Measurements from ENCODE around the gene PTPRF.
"Not testable (repeated sequence)": the region's sequence is repeated elsewhere in the genome, so short reads cannot be mapped to it uniquely, and the experiment has no call there.

PTPRF gene

GRCh38 chr1:43639976-43640794, 109.5 kb downstream of the PTPRF start:
- DNase-seq: no peak

GRCh38 chr1:43644558-43644957, 113.9 kb downstream of the PTPRF start:
- DNase-seq: no peak

GRCh38 chr1:43645461-43645860, 114.8 kb downstream of the PTPRF start:
- DNase-seq: no peak

DNA sequence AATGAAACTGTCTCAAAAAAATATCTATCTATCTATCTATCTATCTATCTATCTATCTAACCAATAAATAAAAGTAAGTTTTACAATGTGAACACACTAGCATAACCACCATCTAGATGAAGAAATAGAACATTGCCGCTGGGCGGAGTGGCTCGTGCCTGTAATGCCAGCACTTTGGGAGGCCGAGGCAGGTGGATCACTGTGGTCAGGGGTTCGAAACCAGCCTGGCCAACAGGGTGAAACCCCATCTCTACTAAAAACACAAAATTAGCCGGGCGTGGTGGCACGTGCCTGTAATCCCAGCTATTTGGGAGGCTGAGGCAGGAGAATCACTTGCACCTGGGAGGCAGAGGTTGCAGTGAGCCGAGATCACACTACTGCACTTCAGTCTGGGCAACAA, 116.6 kb downstream of the PTPRF start:
- DNase-seq: not testable (repeated sequence)

DNA sequence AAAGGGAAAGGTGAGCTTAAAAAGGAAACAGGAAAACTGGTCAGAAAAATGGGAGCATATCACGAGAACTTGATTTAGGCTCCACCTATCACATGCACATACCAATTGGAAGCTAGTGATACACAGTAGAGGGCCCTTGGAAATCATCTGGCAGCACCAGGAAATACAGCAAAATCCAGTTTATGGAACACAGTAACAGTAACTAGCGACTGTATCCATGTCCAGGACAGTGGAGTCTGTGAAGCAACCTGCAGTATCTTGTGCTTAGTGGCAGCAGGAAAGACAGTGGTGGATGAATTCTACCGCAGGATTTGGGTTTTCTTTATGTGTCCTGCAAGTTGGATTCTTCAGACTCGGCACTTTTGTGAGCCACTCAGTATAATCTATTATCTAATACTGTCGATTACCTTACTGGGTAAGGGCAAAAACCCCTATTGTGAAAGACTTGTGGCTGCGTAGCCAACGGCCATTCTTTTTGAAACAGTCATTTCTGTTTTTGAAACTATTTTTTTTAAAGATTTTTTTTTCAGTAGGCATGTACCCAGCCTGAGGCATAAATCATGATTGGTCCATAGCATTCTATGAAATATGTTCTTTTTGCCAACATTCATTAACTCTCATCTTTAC, 117.7 kb downstream of the PTPRF start:
- no peak for DNase-seq

DNA sequence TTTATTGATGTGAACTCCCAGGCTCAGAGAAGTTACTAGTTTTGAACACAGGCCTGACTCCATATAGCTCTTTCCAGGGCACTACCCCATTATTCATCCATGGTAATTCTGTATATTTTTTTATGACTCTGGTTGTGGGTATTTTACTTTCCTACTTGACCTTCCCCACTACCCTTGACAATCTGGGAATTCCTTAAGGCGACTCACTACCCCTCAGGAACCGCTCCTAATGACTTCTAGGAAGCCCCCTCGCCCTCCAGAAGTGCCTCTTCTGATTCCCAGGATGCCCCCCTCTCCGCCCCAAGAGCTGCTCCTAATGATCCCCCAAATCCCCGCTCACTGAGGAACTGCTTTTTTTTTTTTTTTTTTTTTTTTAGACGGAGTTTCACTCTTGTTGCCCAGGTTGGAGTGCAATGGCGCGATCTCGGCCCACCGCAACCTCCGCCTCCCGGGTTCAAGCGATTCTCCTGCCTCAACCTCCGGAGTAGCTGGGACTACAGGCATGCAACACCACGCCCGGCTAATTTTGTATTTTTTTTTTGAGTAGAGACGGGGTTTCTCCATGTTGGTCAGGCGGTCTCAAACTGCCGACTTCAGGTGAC, 118.3 kb downstream of the PTPRF start:
- no peak for DNase-seq

GRCh38 chr1:43650310-43651085, 119.8 kb downstream of the PTPRF start:
- peak; percentile 85 to 92 (median 86) for DNase-seq

DNA sequence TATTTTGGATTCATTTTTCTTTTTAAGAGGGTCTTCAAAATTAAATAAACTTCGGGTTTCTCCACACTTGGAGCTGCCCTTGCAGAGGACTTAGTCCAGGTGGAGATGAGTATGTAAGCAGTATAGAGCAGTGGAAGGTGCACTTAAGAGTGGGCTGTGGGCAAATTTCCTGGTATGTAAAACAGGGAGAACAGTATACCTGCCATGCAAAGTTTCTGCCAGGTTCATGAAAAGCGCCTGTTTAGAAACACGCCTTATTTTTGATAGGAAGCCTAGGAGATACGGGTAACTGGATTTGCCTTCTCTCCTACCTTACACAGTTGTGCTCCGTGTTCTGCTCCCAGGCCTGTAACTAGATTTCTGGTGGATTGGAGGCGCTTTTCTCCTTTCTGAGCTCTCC, 120.5 kb downstream of the PTPRF start:
- no peak for DNase-seq

DNA sequence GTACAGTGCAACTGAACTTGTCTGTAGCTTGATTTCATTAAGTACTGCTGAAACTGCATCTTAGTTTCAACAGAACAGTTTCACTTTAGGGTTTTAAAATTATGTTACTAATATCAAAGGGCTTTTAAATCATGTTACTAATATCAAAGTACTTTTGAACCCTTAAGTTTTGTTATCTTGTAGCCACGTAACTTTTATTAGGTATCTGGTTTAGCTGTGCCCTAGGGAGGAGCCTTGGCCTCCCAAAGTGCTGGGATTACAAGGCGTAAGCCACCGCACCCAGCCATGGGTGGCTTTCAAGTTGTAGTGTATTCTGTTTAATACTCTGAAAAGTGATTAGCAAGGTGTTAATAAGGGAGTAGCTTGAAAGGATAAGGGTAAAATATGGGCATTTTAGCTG, 121.2 kb downstream of the PTPRF start:
- no peak for DNase-seq

- no peak for DNase-seq
These were observed 122.7 kb downstream of the PTPRF start for GRCh38 chr1:43653339-43653738.

DNA sequence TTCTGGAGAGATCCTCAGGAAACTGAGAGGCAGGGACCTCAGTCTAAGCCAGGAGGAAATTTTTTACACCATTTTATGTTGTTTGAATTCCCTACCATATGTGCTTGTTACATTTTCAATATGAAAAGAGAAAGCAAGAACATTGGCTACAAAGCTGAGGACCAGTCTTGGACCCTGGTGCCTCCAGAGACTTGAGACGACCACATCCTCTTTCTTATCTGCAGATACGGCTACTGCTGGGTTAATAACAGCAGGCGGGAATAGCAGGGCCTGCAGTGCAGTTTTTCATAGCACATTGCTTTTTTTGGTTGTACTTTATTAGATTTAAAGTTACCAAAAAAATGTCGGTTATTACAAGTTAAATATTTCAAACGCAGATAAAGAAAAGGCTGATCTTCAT, 123.2 kb downstream of the PTPRF start:
- DNase-seq: no peak

GRCh38 chr1:43655953-43656352, 125.3 kb downstream of the PTPRF start:
- no peak for DNase-seq

GRCh38 chr1:43659212-43660166, 128.8 kb downstream of the PTPRF start:
- no peak for DNase-seq

GRCh38 chr1:43660355-43660754, 129.7 kb downstream of the PTPRF start:
- DNase-seq: no peak

GRCh38 chr1:43664369-43664768, 133.7 kb downstream of the PTPRF start:
- DNase-seq: no peak

DNA sequence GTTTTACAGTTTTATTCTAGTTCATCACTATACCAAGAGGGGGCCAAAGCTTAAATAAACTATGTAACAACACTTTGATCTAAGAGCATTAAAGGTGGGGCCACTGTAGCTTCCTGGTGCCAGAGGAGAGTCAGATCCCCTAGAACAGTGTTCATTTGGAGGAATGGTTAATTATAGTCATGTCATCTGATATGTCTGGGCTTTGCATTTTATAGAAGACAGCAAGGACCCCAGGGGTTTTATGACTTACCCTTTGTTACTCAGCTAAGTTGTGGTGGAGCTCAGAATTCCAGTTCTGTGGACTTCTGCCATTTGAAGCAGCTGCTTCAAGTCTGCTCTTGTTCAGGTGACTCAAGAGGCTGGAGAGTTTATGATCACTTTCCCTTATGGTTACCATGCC, 135.9 kb downstream of the PTPRF start:
- DNase-seq: no peak

GRCh38 chr1:43668956-43669355, 138.3 kb downstream of the PTPRF start:
- no peak for DNase-seq

DNA sequence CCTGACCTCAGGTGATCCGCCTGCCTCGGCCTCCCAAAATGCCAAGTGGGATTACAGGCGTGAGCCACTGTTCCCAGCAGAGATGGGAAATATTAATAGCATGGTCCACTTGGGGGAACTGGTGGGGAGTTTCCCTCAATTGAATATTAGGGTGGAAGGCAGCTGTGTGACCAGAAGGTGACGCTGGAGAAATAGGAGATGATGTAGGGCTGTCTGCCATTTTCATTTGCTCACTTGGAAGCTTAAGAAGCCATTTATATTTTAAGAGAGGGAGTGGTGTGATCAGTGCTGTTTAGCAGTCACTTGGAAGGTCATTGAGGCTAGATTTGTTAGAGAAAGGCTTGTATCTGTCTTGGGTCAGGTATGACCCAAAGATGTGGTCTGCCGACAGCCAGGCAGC, 139.2 kb downstream of the PTPRF start:
- DNase-seq: no peak

DNA sequence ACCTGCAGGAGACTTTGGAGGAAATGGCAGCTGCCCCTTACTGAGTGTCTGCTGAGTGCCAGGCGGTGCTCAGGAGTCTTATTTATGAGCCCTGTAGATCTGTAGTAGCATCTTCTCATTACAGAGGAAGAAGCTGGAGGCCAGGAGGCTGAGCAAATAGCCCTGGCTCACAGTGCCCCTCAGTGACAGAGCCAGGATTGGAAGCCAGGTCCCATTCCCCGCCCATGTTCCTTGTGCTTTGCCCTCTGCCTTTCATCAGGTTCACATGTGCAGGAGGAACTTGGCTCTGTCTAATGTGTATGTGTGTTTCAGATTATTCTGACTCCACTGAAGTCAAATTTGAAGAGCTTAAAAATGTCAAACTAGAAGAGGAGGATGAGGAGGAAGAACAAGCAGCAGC, 140.5 kb downstream of the PTPRF start:
- no peak for DNase-seq

DNA sequence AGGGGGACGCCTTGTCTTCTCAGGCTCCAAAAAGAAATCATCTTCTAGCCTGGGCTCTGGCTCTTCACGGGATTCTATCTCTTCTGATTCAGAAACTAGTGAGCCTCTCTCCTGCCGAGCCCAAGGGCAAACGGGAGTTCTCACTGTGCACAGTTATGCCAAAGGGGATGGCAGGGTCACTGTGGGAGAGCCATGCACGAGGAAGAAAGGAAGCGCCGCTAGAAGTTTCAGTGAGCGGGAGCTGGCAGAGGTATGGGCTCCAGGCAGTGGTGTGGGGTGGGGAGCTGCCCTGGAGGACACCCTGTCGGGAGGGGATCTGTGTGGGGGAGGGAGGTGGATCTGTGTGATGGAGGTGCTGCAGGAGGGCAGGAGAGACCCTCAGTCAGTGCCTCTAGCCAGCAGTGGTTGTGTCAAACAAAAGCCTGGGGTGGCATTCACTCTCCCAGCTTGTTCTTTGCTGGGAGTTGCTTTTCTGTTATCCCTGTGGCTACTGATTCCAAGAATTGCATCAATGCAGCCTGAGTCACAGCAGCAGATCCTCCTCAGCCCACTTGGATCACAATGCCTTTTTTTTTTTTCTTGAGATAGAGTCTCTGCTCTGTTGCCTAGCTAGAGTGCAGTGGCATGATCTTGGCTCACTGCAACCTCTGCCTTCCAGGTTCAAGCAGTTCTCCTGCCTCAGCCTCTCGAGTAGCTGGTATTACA, 141.1 kb downstream of the PTPRF start:
- no peak for DNase-seq

GRCh38 chr1:43673261-43673660, 142.6 kb downstream of the PTPRF start:
- DNase-seq: no peak

Data from activated naive CD4-positive, alpha-beta T cell (primary cell).